NCI-H82 (cell line): ENCODE measurements around the gene ZC3H12C.

Experiments
- DNase-seq: peaks from one replicate; lab custom pipeline; 2025; lab: John Stamatoyannopoulos, UW

Gene ZC3H12C

DNA sequence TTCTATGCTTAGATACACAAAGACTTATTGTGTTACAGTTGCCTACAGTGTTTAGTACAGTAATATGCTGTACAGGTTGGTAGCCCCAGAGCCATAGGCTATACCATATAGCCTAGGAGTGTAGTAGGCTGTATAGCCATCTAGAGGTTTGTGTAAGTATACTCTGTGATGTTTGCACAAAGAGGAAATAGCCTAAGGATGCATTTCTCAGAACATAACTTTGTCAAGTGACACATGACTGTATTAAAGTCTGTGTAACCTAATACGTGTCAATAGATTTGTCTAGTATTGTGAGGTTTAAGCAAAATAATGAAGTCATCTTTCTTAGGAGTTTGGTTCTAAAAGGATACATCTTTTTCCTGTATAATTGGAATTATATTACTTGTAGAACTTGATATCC is 5.5 kb downstream of the ZC3H12C start:
- no peak for DNase-seq

DNA sequence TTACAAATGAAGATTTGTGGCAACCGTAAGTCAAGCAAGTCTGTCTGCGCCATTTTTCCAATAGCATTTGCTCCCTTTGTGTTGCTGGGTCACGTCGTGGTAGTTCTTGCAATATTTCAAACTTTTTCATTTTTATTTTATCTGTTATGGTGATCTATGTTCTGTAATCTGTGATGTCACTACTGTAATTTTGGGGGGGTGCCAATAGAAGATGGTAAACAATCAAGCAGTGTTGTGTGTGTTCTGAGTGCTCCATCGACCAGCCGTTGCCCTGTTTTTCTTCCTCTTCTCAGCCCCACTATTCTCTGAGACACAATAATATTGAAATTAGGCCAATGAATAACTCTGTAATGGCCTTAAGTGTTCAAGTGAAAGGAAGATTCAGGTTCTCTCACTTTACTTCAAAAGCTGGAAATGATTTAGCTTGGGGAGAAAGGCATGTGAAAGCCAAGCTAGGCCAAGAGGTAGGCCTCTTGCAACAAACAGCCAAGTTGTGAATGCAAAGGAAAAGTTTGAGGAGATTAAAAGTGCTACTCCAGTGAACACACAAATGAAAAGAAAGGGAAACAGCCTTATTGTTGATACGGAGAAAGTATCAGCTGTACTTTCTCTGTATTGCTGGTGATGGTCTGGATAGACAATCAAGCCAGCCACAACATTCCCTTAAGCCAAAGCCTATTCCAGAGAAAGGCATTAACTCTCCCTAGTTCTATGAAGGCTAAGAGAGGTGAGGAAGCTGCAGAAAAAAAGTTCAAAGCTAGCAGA is 7.5 kb downstream of the ZC3H12C start:
- DNase-seq, result no peak

DNA sequence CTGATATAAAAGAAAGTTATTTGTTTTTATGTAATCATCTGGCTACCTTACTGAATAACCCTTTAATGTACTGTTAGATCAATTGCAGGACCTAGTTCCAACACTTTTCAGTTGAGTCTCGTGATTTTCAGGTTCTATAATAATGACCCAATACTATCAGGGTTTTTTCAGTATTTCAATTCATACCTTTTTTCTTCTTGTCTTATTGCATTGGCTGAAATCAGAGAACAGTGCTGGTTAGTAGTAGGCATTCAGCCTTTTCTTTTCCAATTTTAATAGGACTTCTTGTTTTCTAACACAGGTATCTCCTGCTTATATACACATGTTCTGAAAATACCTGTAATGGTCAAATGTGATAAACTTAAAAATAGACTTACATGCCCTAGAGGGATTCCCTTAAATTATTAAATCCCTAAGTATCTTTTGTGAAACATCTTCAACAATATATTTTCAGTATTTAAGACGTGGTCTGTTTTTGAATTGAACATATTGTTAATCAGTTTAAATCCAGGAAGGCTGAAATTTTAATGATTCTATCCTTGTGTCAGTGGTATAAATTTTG is 13.6 kb downstream of the ZC3H12C start:
- no peak for DNase-seq

DNA sequence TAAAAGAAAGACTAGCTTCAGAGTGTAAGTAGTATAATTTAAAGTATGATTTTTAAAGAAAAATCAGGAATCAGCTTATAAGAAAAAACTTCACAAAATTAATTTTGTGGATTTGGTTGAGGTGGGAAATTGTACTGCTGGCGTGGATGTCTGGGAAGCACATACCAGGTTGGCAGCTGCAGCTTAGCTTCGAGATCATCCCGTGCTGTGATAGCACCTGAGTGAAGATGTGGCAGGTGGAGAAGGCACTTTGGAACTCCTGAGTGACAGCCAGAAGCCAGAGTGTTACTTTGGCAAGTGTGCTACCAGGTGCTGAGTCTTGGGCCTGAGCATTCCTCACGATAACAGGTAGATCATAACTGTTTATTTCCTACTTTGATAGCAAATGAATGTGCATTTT is 17.7 kb downstream of the ZC3H12C start:
- no peak for DNase-seq

DNA sequence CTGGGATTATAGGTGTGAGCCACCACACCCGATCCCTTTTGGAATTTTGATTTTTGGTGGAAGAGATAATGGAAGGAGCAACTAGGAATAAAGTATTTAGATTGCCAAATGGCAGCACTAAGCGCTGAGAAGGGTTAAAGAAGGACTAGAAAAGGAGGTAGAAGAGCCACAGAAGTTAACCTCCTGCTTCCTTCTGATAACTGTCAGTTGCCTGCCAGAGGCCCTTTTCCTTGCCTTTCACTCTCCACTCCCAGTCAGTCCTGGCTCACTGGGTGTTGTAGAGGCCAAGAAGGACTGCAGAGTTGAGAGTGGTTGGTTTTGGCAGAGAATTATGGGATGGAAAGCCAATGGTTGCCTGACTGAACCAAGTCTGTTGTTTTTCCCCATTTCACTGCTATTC is 19.3 kb downstream of the ZC3H12C start:
- no peak for DNase-seq

DNA sequence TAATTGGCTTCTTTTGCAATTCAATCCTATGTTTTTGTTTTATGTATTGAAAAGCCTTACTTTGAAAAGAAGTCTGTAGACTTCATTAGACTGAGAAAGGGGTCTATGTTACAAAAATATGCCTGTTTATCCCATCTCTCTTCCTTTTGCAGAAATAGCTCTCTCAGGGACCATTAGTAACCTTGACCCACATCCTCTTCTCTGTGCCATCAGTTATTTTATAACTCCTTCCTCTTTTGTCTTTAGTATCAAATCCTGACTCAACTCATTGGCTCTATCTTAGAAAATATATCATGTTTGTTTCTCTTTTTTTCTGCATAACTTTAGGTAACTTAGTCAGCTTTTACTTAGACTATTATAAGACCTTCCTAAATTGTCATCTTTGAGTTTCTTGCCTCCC is 20.3 kb downstream of the ZC3H12C start:
- DNase-seq, result no peak

DNA sequence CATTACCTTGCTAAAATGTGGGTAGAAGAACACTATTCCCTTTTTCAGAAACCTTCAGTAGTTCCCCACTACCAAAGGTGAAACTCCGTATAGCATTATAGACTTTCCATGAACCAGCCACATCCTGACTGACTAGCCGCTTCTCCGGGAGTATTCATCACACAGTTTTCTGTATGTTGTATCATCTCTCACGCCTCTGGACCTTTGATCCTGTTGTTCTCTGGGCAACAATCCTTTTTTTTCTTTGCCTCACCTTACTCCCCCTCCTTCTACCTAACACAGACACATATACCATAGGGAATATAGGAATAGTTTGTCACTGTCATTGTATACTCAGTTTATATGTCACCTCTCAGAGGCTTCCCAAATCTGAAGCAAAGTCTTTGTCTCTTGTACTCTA is 20.8 kb downstream of the ZC3H12C start:
- no peak for DNase-seq

DNA sequence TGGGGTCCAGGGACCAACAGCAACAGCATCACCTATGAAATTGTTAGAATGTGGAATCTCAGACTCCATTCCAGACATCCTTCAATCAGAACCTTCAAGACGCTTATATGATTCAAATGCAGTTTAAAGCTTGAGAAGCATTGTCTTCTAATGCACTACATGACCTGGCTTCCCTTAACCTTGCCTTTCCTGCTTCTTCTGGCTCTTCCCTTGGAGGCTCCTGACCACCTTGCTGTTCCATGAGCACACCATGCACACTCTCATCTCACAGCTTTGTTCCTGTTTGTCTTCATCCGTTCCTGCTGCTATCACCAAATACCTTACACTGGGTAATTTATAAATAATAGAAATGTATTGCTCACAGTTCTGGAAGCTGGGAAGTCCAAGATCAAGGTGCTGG is 26.1 kb downstream of the ZC3H12C start:
- no peak for DNase-seq

DNA sequence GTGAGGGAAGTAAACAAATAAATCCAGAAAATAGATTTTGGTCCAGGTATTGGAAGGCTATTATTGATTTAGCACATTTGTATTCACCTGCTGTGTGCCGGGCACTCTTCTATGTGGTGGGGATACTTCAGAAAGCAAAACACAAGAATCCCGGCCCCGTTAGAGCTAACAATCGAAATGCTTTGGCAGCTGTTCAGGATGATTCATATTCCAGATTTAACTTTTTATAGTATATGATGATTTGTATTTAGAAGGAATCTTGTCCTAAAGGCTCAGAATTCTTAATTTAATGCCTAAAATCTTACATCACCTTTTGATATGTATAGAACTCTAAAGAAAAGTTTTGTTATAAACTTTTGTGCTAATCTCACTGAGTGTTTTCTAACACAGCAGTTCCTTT is 28.0 kb downstream of the ZC3H12C start:
- no peak for DNase-seq

DNA sequence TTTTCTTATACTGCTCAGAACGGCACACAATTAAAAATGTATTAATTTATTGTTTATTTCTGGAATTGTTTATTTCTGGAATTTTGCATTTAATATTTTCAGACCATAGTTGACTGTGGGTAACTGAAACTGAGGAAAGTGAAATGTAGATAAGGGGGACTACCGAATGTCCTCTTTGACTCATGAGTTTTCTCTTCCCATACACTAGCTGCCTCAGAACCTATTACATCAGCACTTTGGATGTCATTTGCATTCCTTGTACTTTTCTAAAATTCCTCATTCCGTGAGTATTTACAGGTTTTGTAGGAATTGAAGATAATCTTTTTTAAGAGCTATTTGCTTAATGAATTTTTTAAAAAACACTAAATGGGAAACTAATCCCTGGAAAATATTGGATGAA is 29.8 kb downstream of the ZC3H12C start:
- DNase-seq, result no peak

DNA sequence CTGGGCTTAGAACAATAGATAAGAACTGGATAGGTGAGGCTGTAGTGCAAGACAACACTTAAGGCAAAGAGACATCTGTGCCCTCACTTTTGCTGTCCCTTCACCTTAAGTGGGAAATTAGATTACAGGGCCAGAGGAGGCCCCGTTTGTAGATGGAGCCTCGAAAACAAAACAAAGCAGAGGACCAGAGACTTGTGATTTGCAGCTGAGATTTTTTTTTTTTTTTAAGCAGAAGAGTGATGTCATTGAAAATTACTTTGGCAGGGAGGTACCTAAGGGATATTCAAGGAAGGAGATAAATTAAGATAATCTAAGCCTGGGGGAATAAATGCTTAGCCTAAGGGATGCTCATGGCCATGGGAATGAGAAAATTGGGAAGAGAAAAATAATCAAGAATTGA is 31.4 kb downstream of the ZC3H12C start:
- DNase-seq, result no peak

DNA sequence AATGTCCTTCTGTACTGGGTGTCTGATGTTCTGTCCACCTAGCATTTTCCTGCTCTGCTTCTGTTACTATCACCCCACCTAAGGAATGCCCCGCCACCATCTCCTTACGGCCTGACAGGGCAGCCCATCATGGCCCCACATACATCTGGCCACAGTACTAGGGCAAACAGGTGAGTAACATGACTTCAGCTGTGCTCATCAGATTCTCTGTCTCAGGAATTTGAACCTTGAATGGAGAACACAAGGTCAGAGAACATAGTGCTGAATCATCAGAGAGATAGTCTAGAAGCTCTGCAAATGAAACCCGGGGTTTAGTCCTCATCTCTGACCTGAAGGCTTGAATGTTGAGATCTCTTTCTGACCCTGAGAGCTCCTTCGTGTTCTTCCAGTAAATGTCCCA is 32.4 kb downstream of the ZC3H12C start:
- DNase-seq, result no peak

DNA sequence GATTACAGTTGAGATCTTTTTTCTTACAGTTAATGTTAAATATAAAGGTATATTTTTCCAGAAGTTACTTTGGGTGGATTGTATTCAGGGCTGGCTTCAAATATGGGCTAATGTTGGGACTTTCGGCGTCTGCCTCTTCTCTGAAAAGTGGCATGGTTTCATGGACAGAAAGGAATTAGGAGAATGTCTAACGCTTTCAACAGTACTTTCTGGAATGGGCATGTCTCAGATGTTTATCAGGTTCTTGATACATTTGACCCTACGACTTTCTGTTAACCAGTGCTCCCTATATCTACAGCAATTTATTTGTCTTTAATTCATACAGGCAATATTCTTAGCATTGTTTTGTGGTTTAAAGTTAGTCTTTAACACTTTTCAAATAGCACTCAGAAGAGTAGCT is 33.7 kb downstream of the ZC3H12C start:
- no peak for DNase-seq

DNA sequence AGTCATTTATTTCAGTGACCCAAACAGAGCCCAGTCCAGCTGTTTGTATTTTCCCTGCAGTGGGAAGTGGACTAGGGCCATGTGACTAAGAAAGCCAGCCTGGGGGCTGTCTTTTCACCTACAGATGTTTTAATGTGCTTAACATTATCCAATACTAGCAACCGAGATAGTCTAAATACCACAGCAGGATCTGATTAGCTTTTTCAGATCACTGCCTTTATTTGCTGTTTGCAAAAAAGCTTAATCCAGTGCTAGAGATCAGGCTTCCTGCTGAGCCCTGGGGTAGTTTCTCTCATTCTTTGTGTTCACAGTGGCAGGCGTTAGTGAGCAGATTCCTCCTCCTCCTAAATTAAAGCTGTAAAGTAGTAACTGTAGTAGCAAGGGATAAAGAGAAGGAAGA is 35.0 kb downstream of the ZC3H12C start:
- peak; percentile 67 for DNase-seq

DNA sequence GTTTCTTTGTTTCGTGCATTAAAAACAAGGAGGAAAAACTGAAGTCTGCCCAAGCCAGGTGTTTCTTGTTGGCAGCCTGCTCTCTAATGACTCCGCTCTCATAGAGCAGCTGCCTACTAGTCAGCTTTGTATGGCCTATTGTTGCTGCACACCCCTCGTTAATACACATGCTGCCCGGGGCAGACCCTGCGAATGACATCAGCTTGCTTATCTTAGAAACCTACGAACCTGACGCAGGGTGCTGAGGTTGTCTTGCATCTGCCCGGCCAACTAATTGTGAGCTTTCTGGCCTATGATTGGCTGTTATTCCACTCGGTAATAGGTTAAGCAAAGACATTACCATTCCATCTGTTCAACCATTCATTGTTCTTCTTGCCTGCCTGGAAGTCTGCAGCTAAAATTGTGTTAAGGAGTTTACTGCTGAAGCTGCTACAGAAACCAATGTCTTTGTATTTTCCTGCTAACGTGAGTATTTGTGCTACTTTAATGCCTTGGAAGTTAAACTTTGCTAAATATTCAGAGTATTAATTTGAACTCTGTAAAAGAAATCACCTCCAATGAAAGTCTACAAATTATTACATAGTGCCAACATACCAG is 37.5 kb downstream of the ZC3H12C start:
- DNase-seq, result peak; percentile 85

DNA sequence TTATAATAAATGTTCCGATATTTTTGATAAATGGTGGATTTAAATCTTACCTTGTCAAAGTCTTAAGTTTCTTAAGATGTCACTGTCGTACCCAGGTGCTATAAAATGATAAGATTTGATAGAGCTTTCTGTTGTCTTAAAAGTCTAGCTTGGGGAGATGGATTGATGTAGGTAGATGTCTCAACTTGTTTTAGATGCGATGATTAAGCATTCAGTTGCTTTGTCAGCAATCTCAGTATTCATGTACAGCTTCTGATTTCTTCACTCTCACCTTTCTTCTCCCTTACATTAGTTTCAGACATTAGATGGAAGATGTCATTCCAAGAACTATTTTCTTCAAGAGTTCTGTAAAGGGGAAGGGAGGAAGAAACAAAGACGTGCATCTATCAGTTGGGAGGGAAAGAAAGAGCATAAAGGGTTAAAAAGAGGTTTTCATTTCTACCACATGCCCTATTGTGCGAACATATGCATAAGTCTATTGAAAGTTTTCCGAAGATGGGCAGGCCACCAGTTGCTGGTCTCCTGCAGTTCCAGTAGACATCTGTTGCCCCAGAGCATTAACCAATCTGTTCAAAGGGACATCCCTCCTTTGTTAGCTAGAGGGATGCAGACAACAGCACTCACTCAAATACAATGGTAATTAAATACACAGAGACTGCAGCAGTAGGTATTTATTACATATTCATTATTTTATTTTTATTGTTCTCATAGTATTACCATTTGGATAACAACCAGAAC is 38.4 kb downstream of the ZC3H12C start:
- DNase-seq, result peak; percentile 56

DNA sequence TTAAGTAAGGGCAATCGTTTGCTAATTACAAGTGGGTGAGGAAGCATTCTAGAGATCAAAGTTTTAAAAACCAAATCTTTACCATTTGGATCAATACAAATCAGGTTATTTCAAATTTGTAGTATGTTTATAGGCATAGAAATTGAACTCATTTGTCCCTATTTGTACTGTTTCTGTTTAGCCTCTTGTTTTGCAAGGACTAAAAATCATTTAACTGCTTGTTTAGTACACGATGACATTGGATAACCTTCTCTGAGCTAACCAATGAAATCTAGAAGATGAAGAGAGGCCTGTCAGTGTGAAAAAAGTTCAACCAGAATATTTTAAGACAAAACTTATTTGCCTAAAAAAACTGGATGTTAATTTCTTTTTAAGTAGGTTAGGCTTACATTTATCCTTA is 40.0 kb downstream of the ZC3H12C start:
- no peak for DNase-seq

DNA sequence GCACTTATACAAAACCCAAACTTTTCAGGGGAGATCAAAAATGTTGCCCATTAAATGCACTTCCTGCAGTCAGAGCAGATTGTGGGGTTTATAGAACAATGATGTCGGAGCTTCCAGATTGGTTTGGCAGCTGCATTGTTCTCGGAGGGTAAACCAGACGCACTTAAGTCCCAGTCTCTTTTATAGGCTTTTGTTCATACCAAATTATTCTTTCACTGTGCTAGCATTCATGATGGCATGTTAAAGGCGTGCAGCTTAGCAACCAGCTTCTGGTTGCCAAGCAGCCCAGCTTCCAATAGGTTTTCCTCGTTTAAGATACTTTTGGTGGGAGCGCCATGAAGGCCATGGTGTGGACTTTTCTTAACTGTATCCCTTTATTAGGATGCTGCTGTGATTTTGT is 40.9 kb downstream of the ZC3H12C start:
- peak; percentile 17 for DNase-seq

DNA sequence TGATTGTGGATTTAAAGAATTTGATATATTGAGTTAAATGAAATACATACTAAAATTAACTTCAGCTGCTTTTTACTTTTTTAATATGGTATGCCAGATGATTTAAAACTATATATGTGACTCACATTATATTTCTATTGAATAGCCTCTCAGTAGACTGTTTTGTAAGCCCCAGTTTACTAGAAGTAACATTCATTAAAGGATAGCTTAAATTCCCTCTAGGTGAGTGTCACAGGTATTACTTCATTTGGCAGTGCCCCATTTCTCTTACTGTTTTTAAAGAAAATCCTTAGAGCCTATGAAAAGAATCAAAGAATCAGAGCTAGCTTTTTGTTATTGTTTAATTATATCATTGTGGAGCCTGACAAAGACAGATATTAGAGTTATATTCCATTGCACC is 48.6 kb downstream of the ZC3H12C start:
- DNase-seq, result no peak

DNA sequence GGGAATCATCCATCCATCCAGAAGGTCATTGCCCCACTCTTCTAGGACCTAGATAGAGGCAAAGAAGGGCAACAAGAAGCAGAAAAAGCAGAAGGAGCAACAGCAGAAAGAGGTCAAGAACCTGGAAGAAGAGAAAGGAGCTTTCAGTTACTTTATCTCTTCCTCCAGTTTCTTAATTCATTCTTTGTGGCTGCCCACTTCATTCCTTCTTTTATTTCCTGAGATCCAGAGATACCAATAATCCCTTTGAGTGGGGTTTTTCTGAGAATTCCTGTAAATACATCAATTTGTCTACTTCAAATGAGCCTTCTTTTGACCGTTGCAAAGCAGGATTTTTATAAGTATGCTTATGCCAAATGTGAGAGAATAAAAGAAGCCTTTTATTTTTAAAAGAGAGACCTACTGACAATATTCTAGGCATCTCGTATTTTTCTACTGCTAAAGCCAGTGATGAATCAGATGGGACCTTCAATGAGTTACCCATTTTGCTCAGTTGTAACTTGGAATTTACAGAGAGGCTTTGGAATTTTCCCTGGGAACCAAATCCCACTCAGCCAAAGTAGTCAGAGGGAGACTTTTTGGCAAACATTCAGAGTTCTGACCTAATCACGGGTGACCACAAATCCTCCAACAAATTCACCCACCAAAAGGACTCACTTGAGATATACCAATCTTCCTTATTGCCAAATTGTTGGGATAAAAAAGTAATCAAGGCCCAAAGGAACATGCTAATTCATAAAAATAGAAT is 54.9 kb downstream of the ZC3H12C start:
- no peak for DNase-seq

DNA sequence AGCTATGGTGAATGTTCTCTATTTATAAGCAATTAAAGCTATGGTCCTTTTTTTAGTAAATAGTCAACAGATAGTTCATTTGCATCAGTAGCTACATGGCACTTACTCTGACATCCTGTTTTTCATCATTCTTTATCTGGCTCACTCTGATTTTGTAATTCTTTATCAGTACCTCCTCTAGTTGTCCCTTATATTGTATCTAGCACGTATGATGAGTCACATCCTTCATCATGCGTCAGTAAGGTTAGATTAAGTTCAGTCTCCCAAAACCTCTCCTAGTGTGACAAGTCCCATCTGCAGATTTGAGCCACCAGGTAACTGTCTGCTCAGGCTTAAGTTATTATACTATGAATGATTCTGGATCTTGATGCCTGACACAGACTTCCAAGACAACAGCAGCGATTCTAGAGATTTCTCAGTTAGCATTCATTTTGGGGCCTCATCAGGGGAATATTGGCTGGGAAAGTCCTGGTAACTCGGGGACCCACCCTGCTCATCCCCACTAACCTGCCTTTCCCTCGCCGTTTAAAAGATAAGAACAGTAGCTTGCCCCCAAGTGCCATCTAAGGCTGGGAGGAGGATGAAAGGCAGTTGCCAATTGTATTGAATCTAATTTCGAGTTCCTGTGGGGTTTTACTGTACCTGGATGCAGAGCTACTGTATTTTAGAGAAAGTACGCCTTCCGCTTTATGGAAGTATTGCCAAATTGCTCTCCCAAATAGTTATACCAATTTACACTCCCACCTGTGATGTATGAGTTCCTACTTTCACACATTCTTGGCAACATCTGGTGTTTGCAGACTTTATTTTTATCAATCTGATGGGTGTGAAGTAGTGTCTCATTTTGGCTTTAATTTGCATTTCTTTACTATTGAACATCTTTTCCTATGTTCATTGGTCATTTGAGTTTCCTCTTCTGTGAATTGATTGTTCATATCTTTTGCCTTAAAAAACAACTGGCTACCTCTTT is 55.9 kb downstream of the ZC3H12C start:
- DNase-seq, result no peak
